Cardiac muscle cell (in vitro differentiated cells and primary cell): ENCODE data around the gene RETREG1. TPM values are rescaled to one million over a fixed set of nuclear protein-coding genes. Genes with fewer than 3 reads are reported as not detected.
"Not testable (repeated sequence)": the region's sequence is repeated elsewhere in the genome, so short reads cannot be mapped to it uniquely, and the experiment has no call there.

Experiments used
- DNase-seq, 2 donors: peaks; one replicate each; pipeline versions ENCODE4 v3.0.0 to v3.0.0-alpha.2; 2010 to 2017; ENCODE audit warnings: low read depth in 1 of 2, low spot score in 1 of 2
- H3K27ac ChIP-seq: fragments of 200-600 bp; sonication (generic); 2 replicates; pipeline ENCODE4 v1.5.1; 2016
- H3K27me3 ChIP-seq: fragments of 200-600 bp; sonication (generic); 2 replicates; pipeline ENCODE4 v1.6.0; 2016; ENCODE audit warnings: control low read depth
- H3K36me3 ChIP-seq: fragments of 200-600 bp; sonication (generic); 2 replicates; pipeline ENCODE4 v1.5.1; 2016; ENCODE audit warnings: control low read depth
- H3K4me1 ChIP-seq: fragments of 200-600 bp; sonication (generic); 2 replicates; pipeline ENCODE4 v1.8.1; 2017; ENCODE audit warnings: low read depth, mild to moderate bottlenecking, mixed run types
- H3K4me3 ChIP-seq: fragments of 200-600 bp; sonication (generic); 2 replicates; pipeline ENCODE4 v1.5.1; 2016; ENCODE audit warnings: mild to moderate bottlenecking
- H3K9me3 ChIP-seq: fragments of 200-600 bp; sonication (generic); 2 replicates; pipeline ENCODE4 v1.5.1; 2017; ENCODE audit warnings: low read depth, mild to moderate bottlenecking, control low read depth
- polyA plus RNA-seq: library from polyadenylated mRNA; unstranded; fragments of >200 nt; fragmentation: Nextera tagmentation; extraction: Ambion mirVana; gene quantifications from 2 replicates; pipeline ENCODE4 v1.2.1, GENCODE V29; 2016
- total RNA-seq: library from RNA; depleted of rRNA; stranded (reverse); fragments of >200 nt; gene quantifications from 2 replicates; pipeline ENCODE4 v1.2.3, GENCODE V29; 2016
- TF ChIP-seq, protein P1 (sequence below): IDR thresholded peaks from 2 replicates; pipeline ENCODE4 v1.5.1; 2012; ENCODE audit warnings: low read depth, mild to moderate bottlenecking, low read length

RETREG1 gene
- total and polyA plus RNA-seq, 2 experiments from 2014 or later = 14.0 to 39.2 TPM

DNA sequence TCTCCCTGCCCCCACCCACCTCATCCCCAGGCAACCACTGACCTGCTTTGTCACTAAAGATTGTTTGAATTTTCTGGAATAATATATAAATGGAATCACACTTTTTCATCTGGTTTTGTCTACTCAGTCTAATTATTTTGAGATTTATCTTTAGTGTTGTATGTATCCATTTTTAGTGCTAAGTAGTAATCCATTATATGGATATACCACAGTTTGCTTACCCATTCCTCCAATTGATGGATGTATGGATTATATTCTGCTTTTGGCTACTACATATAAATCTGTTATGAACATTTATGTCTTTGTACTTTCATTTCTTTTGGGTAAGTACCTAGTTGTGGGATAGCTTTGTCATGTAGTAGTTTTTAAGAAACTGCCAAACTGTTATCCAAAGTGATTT is 136.7 kb downstream of the RETREG1 start:
- H3K4me1 ChIP-seq = no peaks in the 10 kb centered on the region
- no peaks in the 10 kb centered on the region for H3K27me3 ChIP-seq
- TF ChIP-seq, protein P1, sequence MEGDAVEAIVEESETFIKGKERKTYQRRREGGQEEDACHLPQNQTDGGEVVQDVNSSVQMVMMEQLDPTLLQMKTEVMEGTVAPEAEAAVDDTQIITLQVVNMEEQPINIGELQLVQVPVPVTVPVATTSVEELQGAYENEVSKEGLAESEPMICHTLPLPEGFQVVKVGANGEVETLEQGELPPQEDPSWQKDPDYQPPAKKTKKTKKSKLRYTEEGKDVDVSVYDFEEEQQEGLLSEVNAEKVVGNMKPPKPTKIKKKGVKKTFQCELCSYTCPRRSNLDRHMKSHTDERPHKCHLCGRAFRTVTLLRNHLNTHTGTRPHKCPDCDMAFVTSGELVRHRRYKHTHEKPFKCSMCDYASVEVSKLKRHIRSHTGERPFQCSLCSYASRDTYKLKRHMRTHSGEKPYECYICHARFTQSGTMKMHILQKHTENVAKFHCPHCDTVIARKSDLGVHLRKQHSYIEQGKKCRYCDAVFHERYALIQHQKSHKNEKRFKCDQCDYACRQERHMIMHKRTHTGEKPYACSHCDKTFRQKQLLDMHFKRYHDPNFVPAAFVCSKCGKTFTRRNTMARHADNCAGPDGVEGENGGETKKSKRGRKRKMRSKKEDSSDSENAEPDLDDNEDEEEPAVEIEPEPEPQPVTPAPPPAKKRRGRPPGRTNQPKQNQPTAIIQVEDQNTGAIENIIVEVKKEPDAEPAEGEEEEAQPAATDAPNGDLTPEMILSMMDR = no peak
- peaks cover 6% of the 10 kb centered on the region for H3K36me3 ChIP-seq
- no peak for DNase-seq
- H3K9me3 ChIP-seq = no peaks in the 10 kb centered on the region
- H3K4me3 ChIP-seq = no peak overlapping the region
- no peak overlapping the region for H3K27ac ChIP-seq

DNA sequence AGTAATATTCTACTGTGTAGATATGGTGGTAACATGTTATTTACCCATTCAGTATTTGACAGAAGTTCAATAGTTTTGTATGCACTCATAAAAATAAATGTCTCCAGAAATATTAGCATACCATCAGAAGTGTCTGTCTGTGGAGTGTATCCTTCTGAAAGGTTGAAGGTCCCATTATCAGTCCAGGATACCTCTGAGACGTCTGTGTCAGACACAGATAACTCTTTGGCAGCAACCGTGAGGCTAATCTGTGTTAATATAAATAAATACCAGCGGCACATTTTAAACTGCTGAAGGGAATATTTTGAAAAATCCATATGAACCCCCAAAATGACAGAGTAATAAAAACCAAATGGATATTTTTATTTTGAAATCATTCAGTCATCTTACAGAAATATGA is 139.3 kb downstream of the RETREG1 start:
- Histone ChIP-seq H3K27me3 (no peaks in the 10 kb centered on the region), H3K4me3 (no peak overlapping the region), H3K27ac (no peak overlapping the region), H3K4me1 (no peaks in the 10 kb centered on the region), H3K36me3 (peaks cover 6% of the 10 kb centered on the region), H3K9me3 (no peaks in the 10 kb centered on the region)
- TF ChIP-seq, protein P1 = no peak
- DNase-seq = no peak

DNA sequence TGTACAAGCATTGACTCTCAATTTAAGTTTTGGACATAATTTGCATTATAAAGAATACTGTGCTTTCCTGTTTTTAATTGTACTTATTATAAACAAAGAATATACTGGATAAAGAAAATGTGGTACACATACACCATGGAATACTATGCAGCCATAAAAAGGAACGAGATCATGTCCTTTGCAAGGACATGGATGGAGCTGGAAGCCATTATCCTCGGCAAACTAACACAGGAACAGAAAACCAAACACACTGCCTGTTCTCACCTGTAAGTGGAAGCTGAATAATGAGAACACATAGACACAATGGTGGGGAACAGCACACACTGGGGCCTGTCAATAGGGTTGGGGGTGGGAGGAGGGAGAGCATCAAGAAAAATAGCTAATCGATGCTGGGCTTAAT is 140.4 kb downstream of the RETREG1 start:
- not testable (repeated sequence) for H3K36me3 ChIP-seq, H3K9me3 ChIP-seq, H3K4me3 ChIP-seq, H3K27ac ChIP-seq, H3K4me1 ChIP-seq, H3K27me3 ChIP-seq, DNase-seq

DNA sequence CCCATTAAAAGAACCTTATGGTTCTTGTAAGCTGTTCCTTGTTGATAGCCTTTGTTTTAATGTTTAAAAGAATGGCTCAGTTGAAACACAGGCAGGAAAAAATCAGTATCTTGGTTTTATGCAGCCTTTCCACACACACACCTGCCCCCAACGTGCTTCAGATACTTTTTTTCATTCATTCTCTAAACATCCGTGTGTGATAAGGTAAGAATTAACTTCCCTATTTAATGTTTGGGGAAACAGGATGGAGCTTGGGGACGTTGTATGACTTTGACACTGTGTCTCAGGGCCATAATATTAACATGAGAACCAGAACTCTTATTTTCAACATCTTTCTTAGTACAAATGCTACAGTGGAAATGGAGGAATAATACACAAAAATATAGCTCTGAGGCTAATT is 145.4 kb downstream of the RETREG1 start:
- H3K4me1 ChIP-seq = peaks cover 34% of the 10 kb centered on the region
- no peaks in the 10 kb centered on the region for H3K9me3 ChIP-seq
- H3K27ac ChIP-seq = no peak overlapping the region
- no peak for DNase-seq
- H3K36me3 ChIP-seq = no peaks in the 10 kb centered on the region
- TF ChIP-seq, protein P1 = no peak
- H3K4me3 ChIP-seq = no peak overlapping the region
- no peaks in the 10 kb centered on the region for H3K27me3 ChIP-seq

DNA sequence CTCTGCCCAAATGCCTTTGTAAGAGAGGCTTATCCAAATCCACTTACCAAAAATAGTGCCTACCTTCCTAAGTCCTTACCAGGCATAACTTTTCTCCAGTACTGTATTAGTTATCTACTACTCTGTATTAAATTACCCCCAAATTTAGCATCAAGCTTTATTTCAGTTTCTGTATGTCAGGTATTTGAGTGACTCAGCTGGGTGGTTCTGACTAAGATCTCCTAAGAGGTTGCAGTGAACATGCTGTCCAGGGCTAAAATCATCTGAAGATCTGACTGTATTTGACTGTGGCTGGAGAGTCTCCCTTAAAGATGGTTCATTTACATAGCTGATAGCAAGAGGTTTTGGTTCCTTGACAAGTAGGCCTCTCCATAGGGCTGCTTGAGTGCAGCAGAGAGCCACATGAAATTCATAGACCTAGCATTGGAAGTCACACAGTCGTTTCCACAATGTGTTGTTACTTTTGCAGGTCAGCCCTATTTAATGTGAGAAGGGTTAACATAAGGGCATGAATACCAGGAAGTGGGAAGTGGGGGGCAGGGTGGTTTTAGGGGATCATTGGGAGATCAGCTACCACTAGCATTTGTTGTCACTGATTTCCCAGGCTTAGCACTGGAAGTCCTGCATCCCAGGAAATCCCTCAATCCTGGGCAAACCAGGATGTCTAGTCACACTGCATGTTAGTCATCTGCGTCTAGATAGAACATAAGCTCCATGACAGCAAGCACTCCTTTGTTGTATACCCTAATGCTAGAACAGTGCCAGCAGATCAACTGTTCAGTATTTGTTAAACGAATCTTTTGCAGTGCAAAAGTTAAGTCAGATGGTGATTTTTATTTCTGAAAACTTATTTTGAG is 149.2 kb downstream of the RETREG1 start:
- Histone ChIP-seq H3K4me1 (peaks cover 44% of the 10 kb centered on the region), H3K27ac (peak overlapping the region; percentile 93), H3K27me3 (no peaks in the 10 kb centered on the region), H3K9me3 (no peaks in the 10 kb centered on the region), H3K36me3 (peaks cover 6% of the 10 kb centered on the region), H3K4me3 (no peak overlapping the region)
- TF ChIP-seq, protein P1 = no peak
- DNase-seq = peak; percentile 30 to 58
